Measurements from ENCODE around the gene EIF2AK2.

- TF ChIP-seq CTCF (IDR thresholded peaks at IDR 0.05) (no peak), POLR2A (IDR thresholded peaks at IDR 0.05) (no peak)
Observed at GRCh38 chr2:37109523-37109922, 47.3 kb downstream of the EIF2AK2 start.
